Anterior cingulate cortex (tissue), 58 donors: ENCODE results near the gene TRIM46.
A peak's percentile ranks its signal among the peaks of the same experiment; 100 is the strongest.

Experiments used
- DNase-seq, 58 donors: peaks; one replicate each; lab custom pipeline; 2025; lab: John Stamatoyannopoulos, UW

Gene TRIM46

DNA sequence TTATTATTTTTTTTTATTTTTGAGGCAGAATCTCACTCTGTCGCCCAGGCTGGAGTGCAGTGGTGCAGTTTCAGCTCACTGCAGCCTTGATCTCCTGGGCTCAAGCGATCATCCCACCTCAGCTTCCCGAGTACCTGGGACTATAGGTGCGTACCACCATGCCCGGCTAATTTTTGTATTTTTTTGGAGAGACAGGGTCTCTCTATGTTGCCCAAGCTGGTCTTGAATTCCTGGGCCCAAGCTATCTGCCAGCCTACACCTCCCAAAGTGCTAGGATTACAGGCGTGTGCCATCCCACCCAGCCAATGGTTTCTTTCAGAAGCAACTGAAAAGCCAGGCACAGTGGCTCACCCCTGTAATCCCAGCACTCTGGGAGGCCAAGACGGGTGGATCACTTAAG lies 2.8 kb upstream of the TRIM46 start:
- no peak for DNase-seq

DNA sequence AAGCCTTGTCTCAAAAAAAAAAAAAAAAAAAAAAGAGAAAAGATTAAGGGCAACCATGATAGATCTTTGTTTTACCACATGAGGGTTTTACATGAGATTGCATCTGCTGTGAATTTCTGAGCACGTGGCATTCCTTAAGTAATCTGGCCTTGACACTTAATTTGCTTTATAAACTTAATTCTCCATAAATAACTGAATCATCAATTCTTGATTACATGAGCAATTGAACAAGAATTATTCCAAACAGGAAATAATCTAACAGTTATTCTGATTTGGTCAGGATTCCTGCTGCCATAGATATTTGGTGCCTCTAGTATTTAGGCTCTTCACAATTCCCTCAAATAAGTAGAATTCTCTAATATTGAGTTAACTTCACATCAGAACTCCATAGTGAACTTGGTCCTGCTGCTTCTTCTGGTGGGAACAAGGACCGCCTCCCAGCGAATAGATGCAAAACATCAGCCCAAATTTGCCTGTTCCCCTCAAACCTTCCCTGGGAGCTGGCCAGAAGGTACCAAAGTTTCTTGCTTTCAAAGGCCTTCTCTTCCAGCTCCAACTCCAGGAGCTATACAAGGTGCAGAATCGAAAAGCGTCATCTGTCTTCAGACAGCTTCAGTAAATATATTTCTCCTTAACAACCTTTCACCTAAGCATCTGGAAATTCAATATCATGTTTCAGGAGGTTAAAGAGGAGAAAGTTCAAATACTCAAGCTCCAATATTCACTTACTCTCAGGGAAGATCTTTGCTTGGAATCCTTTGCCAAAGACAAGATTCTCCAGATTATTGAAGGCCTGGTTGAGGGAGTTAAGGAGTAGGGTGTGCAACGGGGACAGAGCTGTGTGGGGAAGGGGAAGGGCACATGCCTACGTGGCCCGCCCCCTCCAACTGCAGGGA lies 1.6 kb upstream of the TRIM46 start:
- DNase-seq: no peak

DNA sequence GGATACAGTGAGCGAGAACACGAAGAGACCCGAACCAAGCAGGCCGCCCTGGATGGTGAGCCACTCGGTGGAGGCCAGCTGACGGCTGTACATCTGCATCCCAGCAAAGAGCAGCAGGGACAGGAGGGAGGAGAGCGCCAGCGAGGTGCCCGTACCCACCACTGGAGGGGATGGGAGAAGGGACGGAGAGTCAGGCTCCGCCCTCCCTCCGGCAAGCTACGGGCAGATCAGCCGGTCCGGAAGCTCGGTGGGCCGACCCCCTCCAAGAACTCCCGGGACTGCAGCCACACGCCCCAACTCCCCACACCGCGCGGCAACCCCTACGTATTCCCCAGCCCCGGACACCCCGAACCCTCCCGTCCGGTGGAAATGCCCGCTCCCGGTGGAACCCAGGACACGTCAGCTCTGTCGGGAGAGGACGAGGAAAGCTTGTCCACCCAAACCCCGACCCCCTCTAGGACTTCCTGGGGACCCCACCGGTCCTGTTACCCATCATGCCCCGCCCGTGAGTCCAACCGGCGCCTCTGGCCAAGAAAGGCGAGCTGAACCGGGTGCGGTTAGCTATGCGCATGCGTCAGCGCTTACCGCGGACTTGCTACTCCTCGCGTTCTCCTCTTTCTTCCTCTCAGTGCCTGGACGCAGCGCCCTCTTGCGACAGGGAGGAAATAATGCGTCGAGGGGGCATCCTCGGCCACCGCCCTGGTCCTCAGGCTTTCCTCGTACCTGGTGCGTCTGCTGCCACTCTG lies 744 bp upstream of the TRIM46 start, which contains the start of gene KRTCAP2:
TSS of gene KRTCAP2 (minus strand) at position 573 of the 746 bp plus-strand sequence. CDS start at position 493, 80 bp downstream.
- peak; percentile 56 to 98 (median 90) for DNase-seq

DNA sequence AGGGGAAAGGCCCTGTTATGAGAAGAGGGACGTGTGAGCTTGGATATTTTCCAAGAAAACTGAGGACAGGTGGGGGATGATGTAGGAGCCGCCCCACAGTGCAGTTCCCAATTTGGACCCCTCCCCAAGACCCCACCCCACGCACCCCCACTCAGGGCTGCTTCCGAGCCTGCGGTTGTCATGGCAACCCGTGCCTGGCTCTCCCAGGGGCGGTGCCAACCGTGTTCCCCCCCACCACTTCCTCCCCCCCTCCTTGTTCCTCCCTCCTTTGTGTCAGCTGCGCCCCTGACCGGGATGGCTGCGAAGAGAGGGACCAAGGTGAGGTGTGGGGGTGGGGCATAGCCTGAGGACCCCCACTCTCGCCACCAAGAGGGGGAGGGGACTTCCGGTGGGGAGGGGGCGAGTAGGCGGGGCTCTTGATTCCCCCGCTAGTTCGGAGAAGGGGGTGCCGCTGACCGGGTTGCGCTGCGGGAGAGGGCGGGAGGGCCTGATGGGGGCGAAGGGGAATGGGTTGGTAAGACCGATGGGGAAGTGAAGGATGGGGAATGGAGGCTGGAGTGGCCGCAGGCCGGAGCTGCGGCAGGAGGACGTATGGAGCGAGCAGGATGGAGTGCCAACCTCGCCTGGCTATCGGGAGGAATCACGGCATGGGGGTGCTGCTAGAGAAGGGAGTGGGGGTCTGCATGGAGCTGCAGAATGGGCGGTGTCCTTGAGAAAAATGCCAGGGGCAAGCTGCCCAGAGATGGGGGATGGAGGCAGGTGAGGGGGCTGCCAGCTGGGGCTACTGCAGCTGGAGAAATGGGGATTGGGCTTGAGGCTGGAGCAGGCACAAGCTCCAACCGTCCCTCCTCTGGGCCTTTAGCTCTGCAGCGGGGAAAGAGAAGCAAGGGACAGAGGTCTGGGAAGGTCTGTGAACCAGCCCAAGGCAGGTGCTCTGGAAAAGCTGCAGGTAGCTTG lies 953 bp downstream of the TRIM46 start:
- peak in 32 of 58 donors; percentile 21 to 71 (median 47) for DNase-seq

DNA sequence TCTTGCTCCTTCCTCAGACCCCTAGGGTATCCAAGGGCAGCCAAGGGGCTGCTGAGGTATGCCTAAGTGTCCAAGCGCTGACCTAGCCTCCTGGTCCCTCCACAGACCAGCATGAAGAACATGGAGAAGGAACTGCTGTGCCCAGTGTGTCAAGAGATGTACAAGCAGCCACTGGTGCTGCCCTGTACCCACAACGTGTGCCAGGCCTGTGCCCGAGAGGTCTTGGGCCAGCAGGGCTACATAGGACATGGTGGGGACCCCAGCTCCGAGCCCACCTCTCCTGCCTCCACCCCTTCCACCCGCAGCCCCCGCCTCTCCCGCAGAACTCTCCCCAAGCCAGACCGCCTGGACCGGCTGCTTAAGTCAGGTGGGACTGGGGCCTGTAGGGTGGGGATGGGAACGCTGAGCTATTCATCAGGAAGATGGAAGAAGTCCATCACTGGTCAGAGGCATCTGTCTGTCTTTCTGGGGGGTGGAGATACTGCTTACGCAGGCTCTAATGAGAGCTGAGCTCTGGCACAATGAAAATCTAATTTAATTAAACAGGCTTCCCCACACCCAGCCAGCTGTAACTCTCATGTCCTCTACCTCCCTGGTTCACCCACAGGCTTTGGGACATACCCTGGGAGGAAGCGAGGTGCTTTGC lies 1.8 kb downstream of the TRIM46 start:
- peak in 1 of 58 donors; percentile 42 for DNase-seq

DNA sequence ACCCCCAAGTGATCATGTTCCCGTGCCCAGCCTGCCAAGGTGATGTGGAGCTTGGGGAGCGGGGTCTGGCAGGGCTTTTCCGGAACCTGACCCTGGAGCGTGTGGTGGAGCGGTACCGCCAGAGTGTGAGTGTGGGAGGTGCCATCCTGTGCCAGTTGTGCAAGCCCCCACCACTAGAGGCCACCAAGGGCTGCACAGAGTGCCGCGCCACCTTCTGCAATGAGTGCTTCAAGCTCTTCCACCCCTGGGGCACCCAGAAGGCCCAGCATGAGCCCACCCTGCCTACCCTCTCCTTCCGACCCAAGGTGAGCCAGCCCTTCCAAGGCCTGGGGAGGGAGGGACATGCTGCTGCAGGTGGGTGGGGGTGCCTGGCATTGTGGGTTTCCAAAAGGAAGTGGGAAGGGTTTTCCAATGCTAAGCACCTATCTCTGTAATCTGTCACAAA lies 2.3 kb downstream of the TRIM46 start:
- peak in 2 of 58 donors; percentile 23 to 29 for DNase-seq

DNA sequence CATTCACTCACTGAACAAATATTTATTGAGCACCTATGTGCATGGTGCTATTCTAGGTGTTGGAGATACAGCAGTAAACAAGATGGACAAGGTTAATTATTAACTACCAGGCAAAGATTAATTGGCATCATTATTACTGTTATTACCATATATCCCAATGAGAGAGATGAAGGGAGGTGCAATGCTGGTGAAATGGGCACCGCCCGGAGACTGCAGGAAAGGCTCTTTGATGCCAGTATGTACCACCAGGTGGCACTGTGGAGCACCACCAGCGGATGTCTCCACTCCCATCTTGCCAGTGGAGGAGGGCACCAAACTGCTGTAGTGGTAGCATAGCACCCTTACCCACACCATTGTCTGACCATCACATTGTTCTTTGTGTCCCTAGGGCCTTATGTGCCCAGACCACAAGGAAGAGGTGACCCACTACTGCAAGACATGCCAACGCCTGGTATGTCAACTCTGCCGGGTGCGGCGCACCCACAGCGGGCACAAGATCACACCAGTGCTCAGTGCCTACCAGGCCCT lies 3.0 kb downstream of the TRIM46 start:
- DNase-seq: peak in 53 of 58 donors; percentile 31 to 93 (median 70)

DNA sequence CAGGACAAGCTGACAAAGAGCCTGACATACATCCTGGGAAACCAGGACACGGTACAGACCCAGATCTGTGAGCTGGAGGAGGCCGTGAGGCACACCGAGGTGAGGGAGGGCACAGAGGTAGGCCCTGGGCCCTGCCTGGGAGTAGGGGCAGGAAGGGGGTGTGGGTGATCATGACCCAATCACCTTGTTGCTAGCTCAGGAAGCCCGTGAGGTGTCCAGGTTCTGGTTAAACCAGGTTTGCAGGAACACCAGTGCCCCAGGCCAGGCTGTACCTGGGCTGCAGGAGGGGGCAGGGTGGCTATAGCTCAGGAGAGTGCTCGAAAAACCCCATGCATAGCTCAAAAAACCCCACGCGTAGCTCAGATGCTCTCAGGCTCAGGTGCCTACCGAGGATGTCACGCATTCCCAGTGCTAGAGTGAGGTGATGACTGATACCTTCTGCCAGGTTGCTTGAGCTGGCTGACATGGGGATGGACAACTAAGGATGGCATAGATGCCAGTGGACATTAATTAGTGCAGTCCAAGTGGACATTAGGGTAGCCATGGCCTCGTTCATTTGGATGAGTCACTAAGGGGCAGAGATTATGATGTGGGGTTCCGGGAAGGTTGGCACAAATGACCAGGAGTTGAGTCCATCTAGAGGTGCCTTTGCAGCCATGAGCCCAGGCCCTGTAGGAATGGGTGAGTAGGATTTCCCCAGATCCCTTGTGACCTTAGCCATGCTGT lies 3.7 kb downstream of the TRIM46 start:
- DNase-seq: no peak

DNA sequence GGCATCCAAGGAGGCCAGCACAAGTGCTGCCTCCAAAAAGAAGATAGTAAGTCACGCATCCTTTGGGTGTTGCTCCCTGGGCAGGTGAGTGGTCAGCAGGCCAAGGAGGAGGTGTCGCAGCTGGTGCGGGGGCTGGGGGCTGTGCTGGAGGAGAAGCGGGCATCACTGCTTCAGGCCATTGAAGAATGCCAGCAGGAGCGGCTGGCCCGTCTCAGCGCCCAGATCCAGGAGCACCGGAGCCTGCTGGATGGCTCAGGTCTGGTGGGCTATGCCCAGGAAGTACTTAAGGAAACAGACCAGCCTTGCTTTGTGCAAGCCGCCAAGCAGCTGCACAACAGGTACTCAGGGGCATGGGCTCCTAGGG lies 4.3 kb downstream of the TRIM46 start:
- DNase-seq: no peak

DNA sequence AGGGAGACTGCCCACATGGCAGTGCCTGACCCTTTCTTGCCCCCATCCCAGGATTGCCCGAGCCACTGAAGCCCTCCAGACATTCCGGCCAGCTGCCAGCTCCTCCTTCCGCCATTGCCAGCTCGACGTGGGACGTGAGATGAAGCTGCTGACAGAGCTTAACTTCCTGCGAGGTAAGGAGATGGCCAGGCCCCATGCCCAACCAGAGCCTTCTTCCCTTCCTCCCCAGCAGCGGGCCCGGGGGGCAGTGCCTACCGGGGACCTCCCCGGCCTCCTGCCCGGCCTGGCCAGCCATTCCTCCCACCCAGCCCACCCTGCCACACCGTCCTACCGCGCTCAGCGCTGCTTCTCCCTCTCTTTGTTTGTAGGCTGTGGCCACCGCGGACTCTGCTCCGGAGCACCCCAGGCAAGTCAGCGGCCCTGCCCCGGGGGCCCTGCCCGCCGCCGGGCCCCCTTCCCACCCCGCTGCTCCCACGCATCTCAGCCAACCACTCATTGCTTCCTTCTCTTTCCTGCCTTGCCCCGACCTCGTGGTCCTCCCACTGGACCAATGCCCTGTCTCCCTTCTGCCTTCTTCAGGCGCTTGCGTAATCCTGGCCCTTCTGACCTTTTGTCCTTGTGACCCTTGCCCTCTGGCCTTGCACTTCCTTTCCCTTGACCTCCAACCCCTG lies 4.9 kb downstream of the TRIM46 start:
- no peak for DNase-seq

DNA sequence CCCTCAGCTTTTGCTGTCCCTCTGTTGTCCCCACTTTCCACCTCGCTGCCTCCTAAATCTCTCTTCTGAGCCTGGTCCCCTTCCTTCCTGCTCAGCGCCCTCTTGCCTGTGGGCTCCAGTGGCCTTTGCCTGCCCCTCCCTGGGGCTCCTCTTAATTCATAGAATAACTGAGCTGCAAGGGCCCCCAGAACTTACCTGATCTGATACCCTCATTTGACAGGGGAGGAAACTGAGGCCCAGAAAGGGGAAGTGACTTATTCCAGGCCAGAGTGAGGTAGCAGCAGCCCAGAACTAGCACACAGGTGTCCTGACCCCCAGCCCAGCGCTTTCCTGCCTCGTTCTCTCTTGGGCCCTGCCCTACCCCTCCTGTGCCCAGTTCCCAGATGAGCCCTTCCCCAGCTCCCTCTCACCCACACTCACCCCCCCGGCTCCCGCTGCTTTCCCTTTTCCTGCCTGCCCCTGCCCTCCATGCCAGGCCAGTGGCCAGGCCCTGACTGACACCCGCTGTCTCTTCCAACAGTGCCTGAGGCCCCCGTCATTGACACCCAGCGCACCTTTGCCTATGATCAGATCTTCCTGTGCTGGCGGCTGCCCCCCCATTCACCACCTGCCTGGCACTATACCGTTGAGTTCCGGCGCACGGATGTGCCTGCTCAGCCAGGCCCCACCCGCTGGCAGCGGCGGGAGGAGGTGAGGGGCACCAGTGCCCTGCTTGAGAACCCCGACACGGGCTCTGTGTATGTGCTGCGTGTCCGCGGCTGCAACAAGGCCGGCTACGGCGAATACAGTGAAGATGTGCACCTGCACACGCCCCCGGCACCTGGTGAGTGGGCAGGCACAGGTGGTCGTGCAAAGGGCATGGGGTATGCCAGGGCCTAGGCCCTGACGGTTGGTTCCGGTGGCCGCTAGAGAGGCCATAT lies 5.7 kb downstream of the TRIM46 start:
- no peak for DNase-seq

DNA sequence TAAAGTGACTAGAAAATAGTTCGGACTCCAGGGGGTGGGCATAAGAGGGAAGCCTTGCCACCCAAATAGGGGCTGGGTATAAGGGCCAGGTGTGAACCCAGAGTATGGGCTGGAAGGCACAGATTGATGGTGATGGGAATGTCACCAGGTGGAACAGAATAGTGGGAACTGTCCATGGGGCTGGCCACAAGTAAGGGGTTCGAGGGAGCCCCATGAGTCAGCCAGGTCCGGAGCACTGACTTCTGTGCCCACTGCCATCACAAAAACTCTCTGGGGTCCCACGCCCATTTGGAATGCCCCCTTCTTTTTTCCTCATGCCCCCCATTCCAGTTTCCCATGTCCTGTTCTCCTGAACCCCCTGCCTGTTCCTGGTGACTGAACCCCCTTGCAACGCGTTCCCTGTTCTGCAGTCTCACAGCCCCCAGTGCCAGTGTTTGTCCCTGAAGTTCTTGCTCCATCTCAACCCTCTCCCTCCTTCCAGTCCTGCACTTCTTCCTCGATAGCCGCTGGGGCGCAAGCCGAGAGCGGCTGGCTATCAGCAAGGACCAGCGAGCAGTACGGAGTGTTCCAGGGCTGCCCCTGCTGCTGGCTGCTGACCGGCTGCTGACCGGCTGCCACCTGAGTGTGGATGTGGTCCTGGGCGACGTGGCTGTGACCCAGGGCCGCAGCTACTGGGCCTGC lies 7.9 kb downstream of the TRIM46 start:
- no peak for DNase-seq

DNA sequence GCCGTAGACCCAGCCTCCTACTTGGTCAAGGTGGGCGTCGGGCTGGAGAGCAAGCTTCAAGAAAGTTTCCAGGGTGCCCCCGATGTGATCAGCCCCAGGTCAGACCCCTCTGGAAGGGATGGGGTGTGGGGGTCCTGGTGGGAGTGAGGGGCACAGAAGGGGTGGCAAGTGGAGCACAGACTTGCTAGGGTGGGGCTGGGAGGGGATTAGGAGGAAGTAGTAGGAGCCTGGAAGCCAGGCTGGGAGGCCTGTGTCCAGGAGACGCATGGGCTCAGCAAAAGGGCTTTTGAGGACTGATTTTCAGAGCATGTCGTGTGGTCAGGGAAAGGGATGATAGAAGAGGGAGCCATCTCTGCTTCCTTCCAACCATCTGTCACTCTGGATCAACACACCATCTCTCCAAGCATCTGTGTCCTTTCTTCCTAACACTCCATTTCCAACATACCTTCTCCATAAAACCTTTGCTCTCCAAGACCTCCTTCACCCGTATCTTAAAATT lies 8.5 kb downstream of the TRIM46 start:
- no peak for DNase-seq

DNA sequence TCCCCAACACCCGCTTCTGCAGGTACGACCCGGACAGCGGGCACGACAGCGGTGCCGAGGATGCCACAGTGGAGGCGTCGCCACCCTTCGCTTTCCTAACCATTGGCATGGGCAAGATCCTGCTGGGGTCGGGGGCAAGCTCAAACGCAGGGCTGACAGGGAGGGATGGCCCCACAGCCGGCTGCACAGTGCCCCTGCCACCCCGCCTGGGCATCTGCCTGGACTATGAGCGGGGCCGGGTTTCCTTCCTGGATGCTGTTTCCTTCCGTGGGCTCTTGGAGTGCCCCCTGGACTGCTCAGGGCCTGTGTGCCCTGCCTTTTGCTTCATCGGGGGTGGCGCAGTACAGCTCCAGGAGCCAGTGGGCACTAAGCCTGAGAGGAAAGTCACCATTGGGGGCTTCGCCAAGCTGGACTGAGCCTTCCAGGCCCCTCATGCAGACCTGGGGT lies 10.1 kb downstream of the TRIM46 start:
- no peak for DNase-seq

DNA sequence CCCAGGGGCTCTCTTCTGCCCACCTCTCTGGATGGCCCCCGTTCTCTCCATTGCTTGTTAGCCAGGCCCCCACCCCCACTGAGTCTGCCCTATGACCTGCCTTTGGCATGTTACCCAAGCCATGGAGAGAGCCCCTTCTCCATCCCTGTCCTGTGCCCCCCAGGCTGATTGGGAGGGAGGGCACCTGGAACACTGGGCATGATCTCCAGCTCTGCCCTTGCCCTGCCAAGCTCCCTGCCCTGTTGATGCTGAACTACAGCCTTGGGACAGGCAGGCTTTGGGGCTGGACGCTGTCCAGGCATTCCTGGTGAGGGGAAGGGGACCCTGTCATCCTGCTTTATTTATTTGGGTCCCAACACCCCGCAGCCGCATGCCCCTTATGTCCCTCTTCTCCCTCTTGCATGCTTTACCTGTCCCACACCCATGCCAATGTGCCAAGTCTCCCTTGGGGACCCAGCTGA lies 10.7 kb downstream of the TRIM46 start:
- no peak for DNase-seq
